GM12892 (cell line): ENCODE data around the gene CDC20B.

ENCODE experiments used
- POLR2A ChIP-seq: IDR thresholded peaks from 2 replicates; pipeline ENCODE4 v1.6.1; 2011; ENCODE audit warnings: low read depth, low read length, control low read depth
- POLR2AphosphoS5 ChIP-seq: IDR thresholded peaks from 2 replicates; pipeline ENCODE4 v1.6.1; 2011; ENCODE audit warnings: low read depth, low read length, control low read depth
- TAF1 ChIP-seq: IDR thresholded peaks from 2 replicates; pipeline ENCODE4 v1.6.1; 2011; ENCODE audit warnings: low read depth, mild to moderate bottlenecking, control low read depth, low read length, borderline replicate concordance

DNA sequence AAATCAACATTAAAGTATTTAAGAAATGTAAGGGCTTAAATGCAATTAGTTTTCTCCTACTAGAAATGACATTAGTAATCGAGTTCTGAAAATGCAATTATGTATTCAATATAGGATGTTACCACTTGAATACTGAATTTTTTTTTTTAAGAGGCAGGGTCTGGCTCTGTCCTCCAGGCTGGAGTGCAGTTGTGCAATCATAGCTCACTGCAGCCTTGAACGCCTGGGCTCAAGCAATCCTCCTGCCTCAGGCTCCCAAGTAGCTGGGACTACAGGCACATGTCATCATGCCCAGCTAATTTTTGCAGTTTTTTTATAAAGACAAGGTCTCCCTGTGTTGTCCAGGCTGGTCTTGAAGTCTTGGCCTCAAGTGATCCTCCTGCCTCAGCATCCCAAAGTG lies 1.5 kb downstream of the CDC20B start:
- TF ChIP-seq POLR2A (no peak), POLR2AphosphoS5 (no peak), TAF1 (no peak)
